ENCODE results near the gene NFU1. TPM values are rescaled to one million over a fixed set of nuclear protein-coding genes. Genes with fewer than 3 reads are reported as not detected.
A peak's percentile ranks its signal among the peaks of the same experiment; 100 is the strongest.

The NFU1 gene
- total RNA-seq, 4 donors from 2014 or later, result 6.7 to 84.8 (median 45.0) TPM

GRCh38 chr2:69438580-69438979, 1.3 kb upstream of the NFU1 start:
- in situ Hi-C loops (cut with MboI; ENCODE audit: low pct_ligation_motif_present in 1 of 4, low pct_unique_long_range_greater_than_20kb in 1 of 4, low sequenced_read_pairs in 3 of 4), result no loop called here
- 97 to 100% methylated on average over 5 to 6 of the region's 6 CpGs for WGBS, 2 donors (ENCODE audit: low coverage in 1 of 2)
- peak overlapping the region; percentile 92 to 98 (median 96) for H3K27ac ChIP-seq
- no peak for DNase-seq
- H3K9me3 ChIP-seq, result no peaks in the 10 kb centered on the region
- H3K36me3 ChIP-seq, result no peaks in the 10 kb centered on the region
- intact Hi-C loops (cut with DNase I; ENCODE audit: low total_unique reads), result loop anchor here (10.0 kb wide), 1 partner anchor 206 kb away; the partner anchor contains the start of gene AAK1
- H3K4me1 ChIP-seq, result peaks cover 14 to 24% (median 21%) of the 10 kb centered on the region in 4 donors
- no peaks in the 10 kb centered on the region for H3K27me3 ChIP-seq
- TF ChIP-seq POLR2AphosphoS5 (IDR thresholded peaks at IDR 0.05) (no peak), EP300 (IDR thresholded peaks at IDR 0.05; ENCODE audit: low read depth) (no peak), CTCF (IDR thresholded peaks at IDR 0.05) (no peak), POLR2A (IDR thresholded peaks at IDR 0.05) (no peak)
- H3K4me3 ChIP-seq, result no peak overlapping the region

DNA sequence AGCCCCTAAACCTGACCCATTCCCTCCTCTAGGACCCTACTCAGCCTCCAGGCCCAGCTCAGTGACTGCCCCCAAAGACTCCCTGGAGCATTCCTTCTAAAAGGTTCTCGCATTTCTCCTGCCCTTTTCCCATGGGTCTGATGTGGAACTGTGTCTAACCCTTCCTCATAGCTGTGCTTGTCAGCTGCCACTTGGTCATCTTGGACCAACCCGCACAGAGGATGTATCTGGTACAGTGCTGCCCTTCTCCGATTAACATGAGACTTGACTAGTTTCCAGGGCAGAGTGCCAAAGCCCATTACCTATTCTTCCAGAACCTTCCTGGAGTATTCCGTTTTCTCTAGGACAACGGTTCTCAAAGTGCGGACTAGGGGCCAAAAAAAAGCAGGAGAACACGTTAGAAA, 518 bp upstream of the NFU1 start:
- Histone ChIP-seq H3K4me1 (peaks cover 14 to 24% (median 21%) of the 10 kb centered on the region in 4 donors), H3K36me3 (no peaks in the 10 kb centered on the region), H3K9me3 (no peaks in the 10 kb centered on the region), H3K4me3 (peak overlapping the region; percentile 59 to 93 (median 73)), H3K27me3 (no peaks in the 10 kb centered on the region), H3K27ac (peak overlapping the region; percentile 92 to 98 (median 96))
- in situ Hi-C loops (cut with MboI; ENCODE audit: low pct_ligation_motif_present in 1 of 4, low pct_unique_long_range_greater_than_20kb in 1 of 4, low sequenced_read_pairs in 3 of 4), result no loop called here
- WGBS, 2 donors (ENCODE audit: low coverage in 1 of 2), result 69 to 71% methylated on average over 3 to 7 of the region's 7 CpGs
- intact Hi-C loops (cut with DNase I; ENCODE audit: low total_unique reads), result loop anchor here (2.0 to 10.0 kb wide), 2 partner anchors 51 to 207 kb away; partner anchors contain the start of genes AAK1 and GFPT1
- TF ChIP-seq POLR2A (IDR thresholded peaks at IDR 0.05), result no peak
- TF ChIP-seq POLR2AphosphoS5 (IDR thresholded peaks at IDR 0.05), result no peak
- TF ChIP-seq CTCF (IDR thresholded peaks at IDR 0.05), result no peak
- TF ChIP-seq EP300 (IDR thresholded peaks at IDR 0.05; ENCODE audit: low read depth), result no peak
- peak; percentile 42 for DNase-seq

GRCh38 chr2:69436596-69436937, 668 bp downstream of the NFU1 start:
- intact Hi-C loops (cut with DNase I; ENCODE audit: low total_unique reads), result loop anchor here (2.0 to 10.0 kb wide), 2 partner anchors 50 to 208 kb away; partner anchors contain the start of genes AAK1 and GFPT1
- WGBS, 2 donors (ENCODE audit: low coverage in 1 of 2), result 3% methylated on average over 5 of the region's 5 CpGs

DNA sequence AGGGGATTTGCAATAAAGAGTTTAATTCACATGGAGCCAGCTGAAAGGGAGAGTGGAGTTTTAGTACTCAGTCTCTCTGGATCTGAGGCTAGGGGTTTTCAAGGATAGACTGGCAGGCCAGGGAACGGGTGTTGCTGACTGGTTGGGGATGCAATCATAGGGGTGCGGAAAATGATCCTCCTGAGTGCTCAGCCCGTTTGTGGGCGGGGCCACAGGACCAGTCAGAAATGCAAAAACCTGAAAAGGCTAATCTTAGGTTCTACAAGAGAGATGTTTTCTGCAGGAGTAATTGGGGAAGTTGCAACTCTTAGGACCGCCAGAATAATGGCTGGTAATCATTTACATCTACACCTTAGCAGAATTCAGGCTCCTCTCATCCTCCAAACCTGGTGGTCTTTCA, 2.5 kb downstream of the NFU1 start:
- in situ Hi-C loops (cut with MboI; ENCODE audit: low pct_ligation_motif_present in 1 of 4, low pct_unique_long_range_greater_than_20kb in 1 of 4, low sequenced_read_pairs in 3 of 4), result no loop called here
- no peaks in the 10 kb centered on the region for H3K9me3 ChIP-seq
- H3K4me3 ChIP-seq, result no peak overlapping the region
- DNase-seq, result no peak
- no peak for TF ChIP-seq CTCF (IDR thresholded peaks at IDR 0.05)
- TF ChIP-seq POLR2AphosphoS5 (IDR thresholded peaks at IDR 0.05), result no peak
- TF ChIP-seq EP300 (IDR thresholded peaks at IDR 0.05; ENCODE audit: low read depth), result no peak
- TF ChIP-seq POLR2A (IDR thresholded peaks at IDR 0.05), result no peak
- intact Hi-C loops (cut with DNase I; ENCODE audit: low total_unique reads), result loop anchor here (10.0 kb wide), 1 partner anchor 210 kb away; the partner anchor contains the start of gene AAK1
- peaks cover 14 to 24% (median 21%) of the 10 kb centered on the region in 4 donors for H3K4me1 ChIP-seq
- peaks cover 0 to 12% (median 4%) of the 10 kb centered on the region in 4 donors for H3K36me3 ChIP-seq
- WGBS, 2 donors (ENCODE audit: low coverage in 1 of 2), result 70 to 76% methylated on average over 4 to 5 of the region's 5 CpGs
- no peaks in the 10 kb centered on the region for H3K27me3 ChIP-seq
- no peak overlapping the region for H3K27ac ChIP-seq

More at GRCh38 chr2:69436596-69436937, 668 bp downstream of the NFU1 start:
- Histone ChIP-seq H3K27me3 (no peaks in the 10 kb centered on the region), H3K4me1 (peaks cover 14 to 24% (median 21%) of the 10 kb centered on the region in 4 donors), H3K4me3 (peak overlapping the region; percentile 59 to 93 (median 73)), H3K27ac (peak overlapping the region; percentile 92 to 98 (median 96)), H3K9me3 (no peaks in the 10 kb centered on the region), H3K36me3 (peaks cover 0 to 3% (median 0%) of the 10 kb centered on the region in 4 donors)
- TF ChIP-seq POLR2A (IDR thresholded peaks at IDR 0.05) (no peak), EP300 (IDR thresholded peaks at IDR 0.05; ENCODE audit: low read depth) (no peak), POLR2AphosphoS5 (IDR thresholded peaks at IDR 0.05) (no peak), CTCF (IDR thresholded peaks at IDR 0.05) (no peak)
- DNase-seq, result no peak
- in situ Hi-C loops (cut with MboI; ENCODE audit: low pct_ligation_motif_present in 1 of 4, low pct_unique_long_range_greater_than_20kb in 1 of 4, low sequenced_read_pairs in 3 of 4), result no loop called here
